Activated CD4-positive, alpha-beta T cell treated with anti-CD3 and anti-CD28 coated beads, Interleukin-2, amount 50 U/mL, for 4 hours (primary cell): ENCODE measurements around the gene STX8.
A peak's percentile ranks its signal among the peaks of the same experiment; 100 is the strongest.

Experiments used
- DNase-seq, 2 experiments: peaks; one replicate each; pipeline ENCODE4 v3.0.0-alpha.2; 2020

STX8 gene

GRCh38 chr17:9554715-9555114 lies 20.9 kb downstream of the STX8 start:
- DNase-seq: peak; percentile 31 to 33

- DNase-seq: no peak
Measured at GRCh38 chr17:9553596-9553995, 22.0 kb downstream of the STX8 start.

GRCh38 chr17:9553181-9553580 lies 22.4 kb downstream of the STX8 start:
- DNase-seq: no peak

- no peak for DNase-seq
Measured at GRCh38 chr17:9549215-9549614, 26.4 kb downstream of the STX8 start.

GRCh38 chr17:9544221-9544620 lies 31.4 kb downstream of the STX8 start:
- no peak for DNase-seq

- no peak for DNase-seq
Measured at GRCh38 chr17:9541718-9542117, 33.9 kb downstream of the STX8 start.

GRCh38 chr17:9538626-9539025 lies 37.0 kb downstream of the STX8 start:
- DNase-seq: no peak

GRCh38 chr17:9537177-9537776 lies 38.3 kb downstream of the STX8 start:
- no peak for DNase-seq

GRCh38 chr17:9536061-9536460 lies 39.6 kb downstream of the STX8 start:
- no peak for DNase-seq

- DNase-seq: no peak
Measured at GRCh38 chr17:9533441-9533840, 42.2 kb downstream of the STX8 start.

- DNase-seq: no peak
Measured at GRCh38 chr17:9532715-9533114, 42.9 kb downstream of the STX8 start.

GRCh38 chr17:9531034-9531433 lies 44.6 kb downstream of the STX8 start:
- no peak for DNase-seq

GRCh38 chr17:9529033-9529700 lies 46.5 kb downstream of the STX8 start:
- DNase-seq: no peak

- DNase-seq: no peak
Measured at GRCh38 chr17:9527788-9528187, 47.8 kb downstream of the STX8 start.

GRCh38 chr17:9522074-9522473 lies 53.5 kb downstream of the STX8 start:
- no peak for DNase-seq

- DNase-seq: no peak
Measured at GRCh38 chr17:9521062-9521461, 54.6 kb downstream of the STX8 start.

GRCh38 chr17:9520649-9521048 lies 55.0 kb downstream of the STX8 start:
- DNase-seq: no peak

- DNase-seq: no peak
Measured at GRCh38 chr17:9519583-9520272, 55.9 kb downstream of the STX8 start.

- no peak for DNase-seq
Measured at GRCh38 chr17:9517396-9517795, 58.2 kb downstream of the STX8 start.

GRCh38 chr17:9513266-9513665 lies 62.4 kb downstream of the STX8 start:
- no peak for DNase-seq

- no peak for DNase-seq
Measured at GRCh38 chr17:9512323-9513168, 63.1 kb downstream of the STX8 start.

- DNase-seq: no peak
Measured at GRCh38 chr17:9509236-9509816, 66.3 kb downstream of the STX8 start.

- no peak for DNase-seq
Measured at GRCh38 chr17:9499041-9499440, 76.6 kb downstream of the STX8 start.
